HEK293 (cell line): Measurements from ENCODE around the gene MBP.

Experiments used
- CTCF ChIA-PET: fragments of 350-600 bp; formaldehyde crosslinking; extraction: SDS; loops from one replicate; lab custom pipeline; 2021; ENCODE audit warnings: antibody characterized with exemption; lab: Yijun Ruan, JAX
- POLR2A ChIA-PET: fragments of 300-600 bp; formaldehyde crosslinking; extraction: SDS; loops from one replicate; lab custom pipeline; 2020; ENCODE audit warnings: antibody characterized with exemption, inconsistent platforms; lab: Yijun Ruan, JAX
- H3K27ac ChIP-seq: fragments of 200-500 bp; sonication (Bioruptor generic); 2 replicates; pipeline ENCODE4 v1.5.1; 2014; ENCODE audit warnings: low read depth, low read length, control low read depth, inconsistent platforms; ENCODE audit errors: extremely low read depth
- H3K36me3 ChIP-seq, 2 experiments: fragments of 200-500 bp in 1 of 2; sonication (Bioruptor generic) in 1 of 2; 1 replicate in 1 of 2; 2 replicates in 1 of 2; pipeline ENCODE4 v1.5.1; 2014 to 2017; ENCODE audit warnings: inconsistent platforms in 2 of 2, low read length in 2 of 2; ENCODE audit not compliant: control insufficient read depth in 2 of 2, insufficient read depth in 1 of 2
- H3K4me1 ChIP-seq: fragments of 200-500 bp; sonication (Bioruptor generic); 2 replicates; pipeline ENCODE4 v1.5.1; 2014; ENCODE audit warnings: mild to moderate bottlenecking, low read length, inconsistent platforms; ENCODE audit not compliant: control insufficient read depth, insufficient read depth
- H3K4me3 ChIP-seq: 2 replicates; pipeline ENCODE4 v1.5.1; 2011; ENCODE audit warnings: low read depth, mild to moderate bottlenecking, control low read depth, low read length, moderate library complexity
- H3K9me3 ChIP-seq: fragments of 200-500 bp; sonication (Bioruptor generic); 2 replicates; pipeline ENCODE4 v1.5.1; 2014; ENCODE audit warnings: low read depth, low read length, inconsistent platforms; ENCODE audit not compliant: control insufficient read depth, insufficient read depth
- BCL6B ChIP-seq: fragments of 450-650 bp; formaldehyde crosslinking; IDR thresholded peaks from 2 replicates; pipeline ENCODE4 v1.5.1; 2017; ENCODE audit warnings: missing biosample characterization, missing genetic modification characterization
- GLI2 ChIP-seq: fragments of 450-650 bp; formaldehyde crosslinking; IDR thresholded peaks from 2 replicates; pipeline ENCODE4; 2017; ENCODE audit warnings: missing biosample characterization, missing genetic modification characterization, low read depth, borderline replicate concordance
- HOXA7 ChIP-seq: sonication (generic); formaldehyde crosslinking; IDR thresholded peaks from 2 replicates; pipeline ENCODE4 v1.8.1; 2022; ENCODE audit warnings: missing genetic modification reagents, borderline replicate concordance
- HOXC10 ChIP-seq: sonication (generic); formaldehyde crosslinking; IDR thresholded peaks from 2 replicates; pipeline ENCODE4 v1.8.1; 2023; ENCODE audit warnings: mild to moderate bottlenecking, missing genetic modification reagents
- KLF9 ChIP-seq: fragments of 450-650 bp; formaldehyde crosslinking; IDR thresholded peaks from 2 replicates; pipeline ENCODE4 v1.5.1; 2016; ENCODE audit warnings: missing biosample characterization, missing genetic modification characterization, low read depth
- MYNN ChIP-seq: fragments of 450-650 bp; formaldehyde crosslinking; IDR thresholded peaks from 2 replicates; pipeline ENCODE4 v1.5.1; 2016; ENCODE audit warnings: missing biosample characterization, missing genetic modification characterization, borderline replicate concordance
- SCRT2 ChIP-seq: fragments of 450-650 bp; formaldehyde crosslinking; IDR thresholded peaks from 2 replicates; pipeline ENCODE4 v1.5.1; 2016; ENCODE audit warnings: missing biosample characterization, missing genetic modification characterization
- SP7 ChIP-seq: fragments of 450-650 bp; formaldehyde crosslinking; IDR thresholded peaks from 2 replicates; pipeline ENCODE4 v1.5.1; 2016; ENCODE audit warnings: missing biosample characterization, missing genetic modification characterization
- YY2 ChIP-seq: fragments of 450-650 bp; formaldehyde crosslinking; IDR thresholded peaks from 2 replicates; pipeline ENCODE4 v1.5.1; 2016; ENCODE audit warnings: missing biosample characterization, missing genetic modification characterization
- ZNF221 ChIP-seq: fragments of 450-650 bp; formaldehyde crosslinking; IDR thresholded peaks from 2 replicates; pipeline ENCODE4 v1.5.1; 2017; ENCODE audit warnings: missing biosample characterization, missing genetic modification characterization, borderline replicate concordance
- ZNF248 ChIP-seq: fragments of 450-650 bp; formaldehyde crosslinking; IDR thresholded peaks from 2 replicates; pipeline ENCODE4 v1.5.1; 2017; ENCODE audit warnings: missing biosample characterization, missing genetic modification characterization
- ZNF266 ChIP-seq: fragments of 450-650 bp; formaldehyde crosslinking; IDR thresholded peaks from 2 replicates; pipeline ENCODE4 v1.5.1; 2016; ENCODE audit warnings: missing biosample characterization, missing genetic modification characterization, low read depth
- ZNF341 ChIP-seq: fragments of 450-650 bp; formaldehyde crosslinking; IDR thresholded peaks from 2 replicates; pipeline ENCODE4; 2016; ENCODE audit warnings: low read depth, missing biosample characterization, missing genetic modification characterization
- ZNF366 ChIP-seq: fragments of 450-650 bp; formaldehyde crosslinking; conservative IDR thresholded peaks from 2 replicates; pipeline ENCODE4 v1.5.1; 2016; ENCODE audit warnings: missing biosample characterization, missing genetic modification characterization
- ZNF416 ChIP-seq: fragments of 450-650 bp; formaldehyde crosslinking; IDR thresholded peaks from 2 replicates; pipeline ENCODE4 v1.5.1; 2016; ENCODE audit warnings: missing biosample characterization, missing genetic modification characterization
- ZNF426 ChIP-seq: fragments of 450-650 bp; formaldehyde crosslinking; IDR thresholded peaks from 2 replicates; pipeline ENCODE4 v1.5.1; 2017; ENCODE audit warnings: missing biosample characterization, missing genetic modification characterization, mild to moderate bottlenecking, inconsistent platforms, moderate library complexity
- ZNF473 ChIP-seq: fragments of 450-650 bp; formaldehyde crosslinking; IDR thresholded peaks from 2 replicates; pipeline ENCODE4 v1.5.1; 2017; ENCODE audit warnings: missing biosample characterization, missing genetic modification characterization
- ZNF501 ChIP-seq: fragments of 450-650 bp; formaldehyde crosslinking; IDR thresholded peaks from 2 replicates; pipeline ENCODE4 v1.5.1; 2016; ENCODE audit warnings: missing biosample characterization, missing genetic modification characterization
- ZNF571 ChIP-seq: fragments of 450-650 bp; formaldehyde crosslinking; IDR thresholded peaks from 2 replicates; pipeline ENCODE4 v1.5.0; 2017; ENCODE audit warnings: missing biosample characterization, missing genetic modification characterization
- ZNF654 ChIP-seq: fragments of 450-650 bp; formaldehyde crosslinking; IDR thresholded peaks from 2 replicates; pipeline ENCODE4 v1.5.1; 2016; ENCODE audit warnings: low read depth, missing biosample characterization, missing genetic modification characterization
- TF ChIP-seq, protein P1 (sequence below): fragments of 450-650 bp; formaldehyde crosslinking; IDR thresholded peaks from 2 replicates; pipeline ENCODE4 v1.5.1; 2016; ENCODE audit warnings: missing biosample characterization, missing genetic modification characterization, low read depth
- TF ChIP-seq, protein P2 (sequence below): fragments of 450-650 bp; formaldehyde crosslinking; IDR thresholded peaks from 2 replicates; pipeline ENCODE4 v1.5.1; 2017; ENCODE audit warnings: missing biosample characterization, missing genetic modification characterization
- TF ChIP-seq, protein P3 (sequence below): fragments of 450-650 bp; formaldehyde crosslinking; IDR thresholded peaks from 2 replicates; pipeline ENCODE4 v1.5.1; 2016; ENCODE audit warnings: missing biosample characterization, missing genetic modification characterization

MBP gene

DNA sequence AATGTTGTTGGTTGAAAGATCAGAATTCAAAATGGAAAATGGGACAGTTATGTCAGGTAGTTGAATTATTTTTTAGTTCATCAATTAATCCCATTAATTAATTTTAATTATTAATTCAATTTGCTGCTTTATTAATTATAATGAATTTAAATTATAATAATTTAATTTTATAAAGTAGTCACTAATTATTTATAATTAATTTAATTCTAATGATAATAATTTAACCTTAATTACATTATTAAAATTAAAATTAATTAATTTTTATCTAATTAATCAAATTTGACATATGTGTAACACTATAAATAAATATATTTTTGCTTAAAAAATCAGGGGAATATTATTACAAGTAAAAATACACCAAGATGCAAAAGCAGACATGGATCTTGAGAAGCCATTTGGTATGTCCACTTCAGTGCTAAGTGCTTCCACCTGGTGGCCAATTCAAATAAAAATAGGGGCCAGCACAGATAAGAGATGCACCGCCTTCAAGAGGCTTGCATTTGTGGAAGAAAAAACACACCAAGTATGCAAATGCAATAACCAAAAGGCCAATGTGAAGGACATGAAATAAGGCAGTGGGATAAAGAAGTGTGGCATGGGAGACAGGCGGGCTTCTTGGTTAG, 73.2 kb downstream of the MBP start:
- CTCF ChIA-PET = interaction anchor here (0.7 kb wide), 2 partner anchors 9 to 40 kb away, joined by 3 read pairs; no protein-coding TSS in a partner anchor
- Histone ChIP-seq H3K27ac (no peak overlapping the region), H3K4me1 (peaks cover 19% of the 10 kb centered on the region), H3K4me3 (no peak overlapping the region), H3K36me3 (peaks cover 3% of the 10 kb centered on the region in 2 experiments; a peak in 2 of 3 replicates), H3K9me3 (no peaks in the 10 kb centered on the region)
- POLR2A ChIA-PET = no interaction called here
- no peak for TF ChIP-seq ZNF473 (tag by site-specific recombination)
- no peak for TF ChIP-seq ZNF501
- TF ChIP-seq, protein P1, sequence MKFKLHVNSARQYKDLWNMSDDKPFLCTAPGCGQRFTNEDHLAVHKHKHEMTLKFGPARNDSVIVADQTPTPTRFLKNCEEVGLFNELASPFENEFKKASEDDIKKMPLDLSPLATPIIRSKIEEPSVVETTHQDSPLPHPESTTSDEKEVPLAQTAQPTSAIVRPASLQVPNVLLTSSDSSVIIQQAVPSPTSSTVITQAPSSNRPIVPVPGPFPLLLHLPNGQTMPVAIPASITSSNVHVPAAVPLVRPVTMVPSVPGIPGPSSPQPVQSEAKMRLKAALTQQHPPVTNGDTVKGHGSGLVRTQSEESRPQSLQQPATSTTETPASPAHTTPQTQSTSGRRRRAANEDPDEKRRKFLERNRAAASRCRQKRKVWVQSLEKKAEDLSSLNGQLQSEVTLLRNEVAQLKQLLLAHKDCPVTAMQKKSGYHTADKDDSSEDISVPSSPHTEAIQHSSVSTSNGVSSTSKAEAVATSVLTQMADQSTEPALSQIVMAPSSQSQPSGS (tag by site-specific recombination) = no peak
- no peak for TF ChIP-seq ZNF426
- 0 out of 2 replicates have a peak, but pooled peaks have one; percentile 19 for TF ChIP-seq KLF9
- no peak for TF ChIP-seq ZNF571 (tag by site-specific recombination)
- no peak for TF ChIP-seq ZNF416 (tag by site-specific recombination)
- TF ChIP-seq SCRT2 (tag by site-specific recombination) = no peak
- TF ChIP-seq HOXC10 = no peak
- TF ChIP-seq ZNF654 (tag by site-specific recombination) = peak; percentile 29
- TF ChIP-seq ZNF221 (tag by site-specific recombination) = no peak
- TF ChIP-seq GLI2 = no peak
- TF ChIP-seq, protein P2, sequence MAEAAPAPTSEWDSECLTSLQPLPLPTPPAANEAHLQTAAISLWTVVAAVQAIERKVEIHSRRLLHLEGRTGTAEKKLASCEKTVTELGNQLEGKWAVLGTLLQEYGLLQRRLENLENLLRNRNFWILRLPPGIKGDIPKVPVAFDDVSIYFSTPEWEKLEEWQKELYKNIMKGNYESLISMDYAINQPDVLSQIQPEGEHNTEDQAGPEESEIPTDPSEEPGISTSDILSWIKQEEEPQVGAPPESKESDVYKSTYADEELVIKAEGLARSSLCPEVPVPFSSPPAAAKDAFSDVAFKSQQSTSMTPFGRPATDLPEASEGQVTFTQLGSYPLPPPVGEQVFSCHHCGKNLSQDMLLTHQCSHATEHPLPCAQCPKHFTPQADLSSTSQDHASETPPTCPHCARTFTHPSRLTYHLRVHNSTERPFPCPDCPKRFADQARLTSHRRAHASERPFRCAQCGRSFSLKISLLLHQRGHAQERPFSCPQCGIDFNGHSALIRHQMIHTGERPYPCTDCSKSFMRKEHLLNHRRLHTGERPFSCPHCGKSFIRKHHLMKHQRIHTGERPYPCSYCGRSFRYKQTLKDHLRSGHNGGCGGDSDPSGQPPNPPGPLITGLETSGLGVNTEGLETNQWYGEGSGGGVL (tag by site-specific recombination) = no peak
- TF ChIP-seq YY2 (tag by site-specific recombination) = no peak

GRCh38 chr18:77058290-77058835, 74.2 kb downstream of the MBP start:
- Histone ChIP-seq H3K36me3 (peaks cover 0 to 3% of the 10 kb centered on the region in 2 experiments; a peak in 1 of 3 replicates), H3K4me3 (no peak overlapping the region), H3K4me1 (peaks cover 25% of the 10 kb centered on the region), H3K27ac (no peak overlapping the region), H3K9me3 (no peaks in the 10 kb centered on the region)
- ChIA-PET POLR2A (no interaction called here), CTCF (interaction anchor here (0.5 to 0.7 kb wide), 3 partner anchors 10 to 43 kb away, joined by 3 to 4 read pairs (median 3); no protein-coding TSS in a partner anchor)
- no peak for TF ChIP-seq MYNN
- 0 out of 2 replicates have a peak, but pooled peaks have one; percentile 15 for TF ChIP-seq ZNF341 (tag by site-specific recombination)

DNA sequence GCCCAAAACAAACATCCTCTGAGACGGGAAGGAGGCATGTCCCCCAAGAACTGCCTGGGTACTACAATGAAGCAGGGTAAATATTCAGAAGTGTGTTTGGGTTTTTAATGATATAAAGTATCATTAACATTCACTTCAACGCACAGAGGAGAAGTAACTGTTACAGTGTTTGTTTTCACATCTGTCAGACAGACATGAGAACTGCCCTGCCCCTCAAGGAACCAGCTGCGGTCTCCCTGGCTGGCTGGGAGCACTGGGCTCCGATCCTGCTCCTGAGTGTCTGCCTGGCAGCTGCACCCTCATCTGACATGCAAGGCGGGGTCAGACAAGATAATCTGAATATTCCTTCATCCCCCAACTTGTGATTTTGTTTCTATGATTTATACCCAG, 75.6 kb downstream of the MBP start:
- ChIA-PET POLR2A (no interaction called here), CTCF (interaction anchor here (0.7 to 2.6 kb wide), 3 partner anchors 74 to 255 kb away, joined by 3 to 6 read pairs (median 3); no protein-coding TSS in a partner anchor)
- H3K9me3 ChIP-seq = no peaks in the 10 kb centered on the region
- TF ChIP-seq, protein P3, sequence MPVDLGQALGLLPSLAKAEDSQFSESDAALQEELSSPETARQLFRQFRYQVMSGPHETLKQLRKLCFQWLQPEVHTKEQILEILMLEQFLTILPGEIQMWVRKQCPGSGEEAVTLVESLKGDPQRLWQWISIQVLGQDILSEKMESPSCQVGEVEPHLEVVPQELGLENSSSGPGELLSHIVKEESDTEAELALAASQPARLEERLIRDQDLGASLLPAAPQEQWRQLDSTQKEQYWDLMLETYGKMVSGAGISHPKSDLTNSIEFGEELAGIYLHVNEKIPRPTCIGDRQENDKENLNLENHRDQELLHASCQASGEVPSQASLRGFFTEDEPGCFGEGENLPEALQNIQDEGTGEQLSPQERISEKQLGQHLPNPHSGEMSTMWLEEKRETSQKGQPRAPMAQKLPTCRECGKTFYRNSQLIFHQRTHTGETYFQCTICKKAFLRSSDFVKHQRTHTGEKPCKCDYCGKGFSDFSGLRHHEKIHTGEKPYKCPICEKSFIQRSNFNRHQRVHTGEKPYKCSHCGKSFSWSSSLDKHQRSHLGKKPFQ (tag by site-specific recombination) = no peak
- TF ChIP-seq SP7 (tag by site-specific recombination) (no peak), HOXA7 (CRISPR knock-in tag) (no peak), ZNF366 (tag by site-specific recombination) (no peak), ZNF266 (tag by site-specific recombination) (no peak), BCL6B (tag by site-specific recombination) (no peak), ZNF248 (tag by site-specific recombination) (no peak)
- no peaks in the 10 kb centered on the region for H3K36me3 ChIP-seq
- H3K4me3 ChIP-seq = no peak overlapping the region
- H3K27ac ChIP-seq = no peak overlapping the region
- H3K4me1 ChIP-seq = peaks cover 25% of the 10 kb centered on the region
